Fibroblast of lung (primary cell): ENCODE results near the gene UACA.

Source experiments
- EZH2 ChIP-seq: IDR thresholded peaks from 2 replicates; pipeline ENCODE4 v1.5.1; 2012; ENCODE audit warnings: low read length, control low read depth, mild to moderate bottlenecking; ENCODE audit errors: missing control alignments
- TF ChIP-seq, protein P1 (sequence below), 2 donors: IDR thresholded peaks in 1 of 2; conservative IDR thresholded peaks in 1 of 2; 1 replicate in 1 of 2; 2 replicates in 1 of 2; pipeline ENCODE4 v1.5.1; 2011 to 2012; ENCODE audit warnings: low read length in 2 of 2, control low read depth in 1 of 2, inconsistent platforms in 1 of 2, low read depth in 1 of 2, mild to moderate bottlenecking in 1 of 2

DNA sequence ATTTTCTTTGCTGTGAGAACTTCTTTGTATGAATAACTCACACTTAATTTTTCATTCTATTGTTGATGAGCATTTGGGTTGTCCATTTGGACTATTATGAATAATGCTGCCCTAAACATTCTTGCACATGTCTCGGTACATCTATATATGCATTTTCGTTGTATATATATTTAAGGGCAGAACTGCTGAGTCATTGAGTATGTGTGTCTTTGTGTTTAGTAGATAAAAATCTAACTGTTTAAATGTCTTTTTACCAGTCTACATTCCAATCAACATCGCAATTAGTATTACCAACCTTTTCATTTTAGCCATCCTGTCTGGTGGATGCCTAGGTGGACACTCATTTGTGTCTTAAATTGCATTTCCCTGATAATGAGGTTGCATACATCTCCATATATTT is 144.4 kb downstream of the UACA start:
- TF ChIP-seq, protein P1, sequence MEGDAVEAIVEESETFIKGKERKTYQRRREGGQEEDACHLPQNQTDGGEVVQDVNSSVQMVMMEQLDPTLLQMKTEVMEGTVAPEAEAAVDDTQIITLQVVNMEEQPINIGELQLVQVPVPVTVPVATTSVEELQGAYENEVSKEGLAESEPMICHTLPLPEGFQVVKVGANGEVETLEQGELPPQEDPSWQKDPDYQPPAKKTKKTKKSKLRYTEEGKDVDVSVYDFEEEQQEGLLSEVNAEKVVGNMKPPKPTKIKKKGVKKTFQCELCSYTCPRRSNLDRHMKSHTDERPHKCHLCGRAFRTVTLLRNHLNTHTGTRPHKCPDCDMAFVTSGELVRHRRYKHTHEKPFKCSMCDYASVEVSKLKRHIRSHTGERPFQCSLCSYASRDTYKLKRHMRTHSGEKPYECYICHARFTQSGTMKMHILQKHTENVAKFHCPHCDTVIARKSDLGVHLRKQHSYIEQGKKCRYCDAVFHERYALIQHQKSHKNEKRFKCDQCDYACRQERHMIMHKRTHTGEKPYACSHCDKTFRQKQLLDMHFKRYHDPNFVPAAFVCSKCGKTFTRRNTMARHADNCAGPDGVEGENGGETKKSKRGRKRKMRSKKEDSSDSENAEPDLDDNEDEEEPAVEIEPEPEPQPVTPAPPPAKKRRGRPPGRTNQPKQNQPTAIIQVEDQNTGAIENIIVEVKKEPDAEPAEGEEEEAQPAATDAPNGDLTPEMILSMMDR (conservative IDR thresholded peaks at IDR 0.05 in 1 of 2, IDR thresholded peaks at IDR 0.05 in 1 of 2; ENCODE audit: low read depth in 1 of 2, low read length in 2 of 2), result no peak
- TF ChIP-seq EZH2, result no peak
